GM12878 (cell line): ENCODE results near the gene PCBP1. TPM values are rescaled to one million over a fixed set of nuclear protein-coding genes. Genes with fewer than 3 reads are reported as not detected.
"Not testable (repeated sequence)": the region's sequence is repeated elsewhere in the genome, so short reads cannot be mapped to it uniquely, and the experiment has no call there.

Experiments used
- ATAC-seq: fragments of 200-7000 bp; cut with Tn5 transposase; 3 replicates; pipeline ENCODE4 v1.9.1; 2020; ENCODE audit warnings: mild to moderate bottlenecking, moderate library complexity
- BruUV-seq: library from RNA; stranded (reverse); fragments of 400-500 nt; replicated peaks from 2 replicates; lab custom pipeline; 2021; lab: Mats Ljungman, UMichigan
- CTCF ChIA-PET: fragments of 300-600 bp; sonication (Branson Sonifier 250); formaldehyde crosslinking; extraction: SDS; loops from one replicate; lab custom pipeline; 2021; ENCODE audit warnings: inconsistent platforms; lab: Yijun Ruan, JAX
- POLR2A ChIA-PET: fragments of 350-600 bp; formaldehyde crosslinking; extraction: SDS; loops from one replicate; lab custom pipeline; 2021; ENCODE audit warnings: inconsistent platforms; lab: Charles Lee
- RAD21 ChIA-PET: fragments of 300-600 bp; sonication (Branson Sonifier 250); formaldehyde crosslinking; loops from one replicate; lab custom pipeline; 2023; ENCODE audit warnings: antibody characterized with exemption; ENCODE audit not compliant: unreplicated experiment; lab: Charles Lee
- SMC1A ChIA-PET: fragments of 300-600 bp; sonication (Branson Sonifier 250); formaldehyde crosslinking; loops from one replicate; lab custom pipeline; 2023; ENCODE audit not compliant: unreplicated experiment, uncharacterized antibody; lab: Charles Lee
- DNase-seq: peaks from one replicate; pipeline ENCODE4 v3.0.0-alpha.2; 2011; ENCODE audit warnings: low read depth, low spot score
- FAIRE-seq: peaks from 3 replicates; lab custom pipeline; 2011; peaks lifted over from hg19 to GRCh38; lab: Jason Lieb, UNC
- H2AFZ ChIP-seq: 2 replicates; pipeline ENCODE4 v1.6.0; 2011; ENCODE audit warnings: low read depth, low read length, control low read depth; ENCODE audit not compliant: control insufficient read depth
- H3K27ac ChIP-seq: 2 replicates; pipeline ENCODE4 v1.5.1; 2011; ENCODE audit warnings: control low read depth; ENCODE audit not compliant: control insufficient read depth, insufficient read depth
- H3K27me3 ChIP-seq, 2 experiments: replicated peaks in 1 of 2; 2 replicates each; pipeline versions ENCODE4 v1.6.0 to v1.6.1; 2011; ENCODE audit warnings: low read length in 1 of 2; ENCODE audit not compliant: control insufficient read depth in 2 of 2, insufficient read depth in 2 of 2
- H3K36me3 ChIP-seq, 2 experiments: 2 replicates each; pipeline ENCODE4 v1.5.1; 2011; ENCODE audit warnings: low read length in 1 of 2; ENCODE audit not compliant: control insufficient read depth in 2 of 2, insufficient read depth in 2 of 2
- H3K4me1 ChIP-seq: 2 replicates; pipeline ENCODE4 v1.6.1; 2011; ENCODE audit warnings: mild to moderate bottlenecking, low read length, moderate library complexity, mixed read lengths; ENCODE audit not compliant: control insufficient read depth, insufficient read depth
- H3K4me2 ChIP-seq: 2 replicates; pipeline ENCODE4 v1.6.0; 2011; ENCODE audit warnings: control low read depth; ENCODE audit not compliant: control insufficient read depth, insufficient read depth
- H3K4me3 ChIP-seq: fragments of 200-600 bp; sonication (generic); 2 replicates; pipeline ENCODE4 v1.5.1; 2016
- H3K79me2 ChIP-seq: 2 replicates; pipeline ENCODE4 v1.6.0; 2011; ENCODE audit warnings: low read length; ENCODE audit not compliant: control insufficient read depth, insufficient read depth
- H3K9ac ChIP-seq: 2 replicates; pipeline ENCODE4 v1.8.0; 2011; ENCODE audit warnings: low read length, control low read depth, mixed read lengths; ENCODE audit not compliant: control insufficient read depth, insufficient read depth
- H3K9me3 ChIP-seq: replicated peaks from 3 replicates; pipeline ENCODE4 v1.5.1; 2011; ENCODE audit warnings: mild to moderate bottlenecking, low read length; ENCODE audit not compliant: control insufficient read depth, insufficient read depth
- H4K20me1 ChIP-seq: 2 replicates; pipeline ENCODE4 v1.6.0; 2011; ENCODE audit not compliant: control insufficient read depth, insufficient read depth
- RAD51 ChIP-seq: fragments of 450-650 bp; IDR thresholded peaks from 2 replicates; pipeline ENCODE4 v1.6.1; 2016; ENCODE audit warnings: moderate library complexity, mild to moderate bottlenecking, inconsistent platforms
- WGBS: methylation state at CpG from one replicate; pipeline ENCODE4 v1.1.6; 2016; ENCODE audit warnings: low lambda C conversion rate; ENCODE audit not compliant: insufficient replicate concordance, insufficient coverage; ENCODE audit errors: missing lambda C conversion rate; 5-methylcytosine and 5-hydroxymethylcytosine counted together
- in situ Hi-C: fragments of 300-500 bp; cut with MboI; formaldehyde crosslinking; loops from 9 replicates; pipeline ENCODE4 v1.14.3; 2018; ENCODE audit warnings: mixed read lengths
- intact Hi-C: fragments of 100-400 bp; cut with micrococcal nuclease; formaldehyde crosslinking; loops from one replicate; pipeline ENCODE4 v1.14.2; 2022; ENCODE audit not compliant: unreplicated experiment
- polyA plus RNA-seq, 11 experiments: library from polyadenylated mRNA; depleted of rRNA in 4 of 11; unstranded in 6 of 11; stranded (reverse) in 5 of 11; fragments of >200 nt; fragmentation: Nextera tagmentation in 4 of 11; fragmentation: Illumina TruSeq in 1 of 11; extraction: Ambion mirVana in 4 of 11; extraction: Trizol in 1 of 11; gene quantifications; 1 replicate in 1 of 11; 2 replicates in 10 of 11; pipeline versions ENCODE4 v1.2.1 to v1.2.3, GENCODE V29; 2011 to 2016; ENCODE audit warnings: inconsistent platforms in 2 of 11, missing spikeins in 2 of 11, low read depth in 1 of 11
- total RNA-seq, 4 experiments: library from RNA; depleted of rRNA in 3 of 4; stranded (reverse); fragments of >200 nt in 3 of 4; fragmentation: Illumina TruSeq in 1 of 4; extraction: Trizol in 1 of 4; gene quantifications; 2 replicates each; pipeline versions ENCODE4 v1.2.1 to v1.2.3, GENCODE V29; 2013 to 2021

PCBP1 gene
- total and polyA plus RNA-seq, 10 of the 15 experiments (the other 5 are each of a cell fraction or from before 2014, with no cell fraction given), result 24.4 to 494 (median 130) TPM

- 0 out of 2 replicates have a peak, but pooled peaks have one; percentile 41 for TF ChIP-seq RAD51
- TF ChIP-seq, all 136 proteins: peak for 1; not testable (repeated sequence) for 135
- H3K9ac ChIP-seq, H3K4me2 ChIP-seq, H3K9me3 ChIP-seq, H3K4me3 ChIP-seq, RAD21 ChIA-PET, H3K79me2 ChIP-seq, FAIRE-seq, H3K36me3 ChIP-seq, H2AFZ ChIP-seq, H4K20me1 ChIP-seq, H3K27me3 ChIP-seq, BruUV-seq, H3K27ac ChIP-seq, DNase-seq, ATAC-seq, SMC1A ChIA-PET: not testable (repeated sequence)
- intact Hi-C loops (loop anchor here (10.0 kb wide), 1 partner anchor 963 kb away; the partner anchor contains the start of gene NAGK), in situ Hi-C loops (loop anchor here (25.0 kb wide), 1 partner anchor 1714 kb away; no protein-coding TSS in a partner anchor)
- H3K4me1 ChIP-seq, result peaks cover 16% of the 10 kb centered on the region
- WGBS, result 96% methylated on average over 11 of the region's 11 CpGs
- ChIA-PET POLR2A (interaction anchor here (0.6 to 0.7 kb wide), 3 partner anchors 20 to 301 kb away, joined by 3 to 8 read pairs (median 4); no protein-coding TSS in a partner anchor), CTCF (interaction anchor here (0.9 kb wide), 1 partner anchor 12 kb away, joined by 4 read pairs; no protein-coding TSS in a partner anchor)
Observed at GRCh38 chr2:70101686-70102085, 14.4 kb downstream of the PCBP1 start.

GRCh38 chr2:70102323-70102905, 15.1 kb downstream of the PCBP1 start:
- H4K20me1 ChIP-seq, ATAC-seq, H3K4me2 ChIP-seq, DNase-seq, H3K9ac ChIP-seq, CTCF ChIA-PET, RAD21 ChIA-PET, H3K36me3 ChIP-seq, H3K4me3 ChIP-seq, SMC1A ChIA-PET, H3K27me3 ChIP-seq, H3K9me3 ChIP-seq, BruUV-seq, H3K79me2 ChIP-seq, H2AFZ ChIP-seq: not testable (repeated sequence)
- Histone ChIP-seq H3K27ac (peak overlapping the region; percentile 97), H3K4me1 (peaks cover 23% of the 10 kb centered on the region)
- intact Hi-C loops (loop anchor here (10.0 kb wide), 1 partner anchor 962 kb away; the partner anchor contains the start of gene NAGK), in situ Hi-C loops (loop anchor here (25.0 kb wide), 1 partner anchor 1715 kb away; no protein-coding TSS in a partner anchor)
- POLR2A ChIA-PET, result interaction anchor here (0.6 to 0.7 kb wide), 2 partner anchors 210 to 302 kb away, joined by 4 to 8 read pairs; no protein-coding TSS in a partner anchor
- WGBS, result 83% methylated on average over 29 of the region's 29 CpGs
- FAIRE-seq, result peak; percentile 92
